Gastrocnemius medialis (tissue), 4 donors: Measurements from ENCODE around the gene PDCD2L. TPM values are rescaled to one million over a fixed set of nuclear protein-coding genes. Genes with fewer than 3 reads are reported as not detected.
"Not testable (repeated sequence)": the region's sequence is repeated elsewhere in the genome, so short reads cannot be mapped to it uniquely, and the experiment has no call there.

Experiments
- ATAC-seq, 2 donors: fragments of 150-250 bp; one replicate each; pipeline ENCODE4 v1.9.1; 2016
- DNase-seq, 2 donors: peaks; one replicate each; pipeline ENCODE4 v3.0.0-alpha.2; 2019
- H3K27ac ChIP-seq, 4 donors: fragments of 200-600 bp; sonication (generic); 1 replicate in 1 of 4; 2 replicates in 3 of 4; pipeline ENCODE4 v1.5.1; 2016 to 2018; ENCODE audit warnings: mild to moderate bottlenecking in 2 of 4, moderate library complexity in 1 of 4
- H3K27me3 ChIP-seq, 3 donors: fragments of 200-600 bp; sonication (generic) in 2 of 3; 1 replicate in 1 of 3; 2 replicates in 2 of 3; pipeline versions ENCODE4 v1.5.1 to v1.6.0; 2016 to 2019; ENCODE audit warnings: mild to moderate bottlenecking in 1 of 3, moderate library complexity in 1 of 3
- H3K36me3 ChIP-seq, 2 donors: fragments of 200-600 bp; sonication (generic) in 1 of 2; one replicate each; pipeline ENCODE4 v1.5.1; 2017 to 2018
- H3K4me1 ChIP-seq, 2 donors: fragments of 200-600 bp; sonication (generic) in 1 of 2; one replicate each; pipeline ENCODE4 v1.5.1; 2016 to 2017; ENCODE audit warnings: mild to moderate bottlenecking in 2 of 2
- H3K4me3 ChIP-seq, 4 donors: fragments of 200-600 bp; sonication (generic) in 3 of 4; 1 replicate in 1 of 4; 2 replicates in 3 of 4; pipeline ENCODE4 v1.5.1; 2016 to 2019; ENCODE audit warnings: mild to moderate bottlenecking in 2 of 4
- H3K9me3 ChIP-seq, 3 donors: fragments of 200-600 bp; sonication (generic) in 2 of 3; 1 replicate in 1 of 3; 2 replicates in 2 of 3; pipeline ENCODE4 v1.5.1; 2016 to 2019
- CTCF ChIP-seq, 5 experiments: fragments of 450-650 bp in 3 of 5; fragments of 200-600 bp in 2 of 5; sonication (generic) in 2 of 5; IDR thresholded peaks in 4 of 5; conservative IDR thresholded peaks in 1 of 5; 1 replicate in 4 of 5; 2 replicates in 1 of 5; pipeline ENCODE4 v1.5.1; 2016 to 2019; ENCODE audit warnings: antibody characterized with exemption in 5 of 5, mild to moderate bottlenecking in 3 of 5, moderate library complexity in 3 of 5
- POLR2A ChIP-seq, 2 donors: fragments of 450-650 bp; IDR thresholded peaks; one replicate each; pipeline ENCODE4 v1.6.1; 2017; ENCODE audit warnings: antibody characterized with exemption in 2 of 2, mild to moderate bottlenecking in 2 of 2, moderate library complexity in 2 of 2
- in situ Hi-C, 4 donors: fragments of 200-750 bp; cut with MboI; loops; one replicate each; pipeline versions ENCODE4 v1.15.0 to v1.8.0; 2017; ENCODE audit warnings: low sequenced_read_pairs in 4 of 4
- intact Hi-C: fragments of 100-400 bp; cut with DNase I; formaldehyde crosslinking; loops from one replicate; pipeline ENCODE4 v1.15.1; 2023; ENCODE audit warnings: low total_unique reads
- total RNA-seq, 4 donors: library from RNA; depleted of rRNA; stranded (reverse); fragments of >200 nt; gene quantifications; one replicate each; pipeline versions ENCODE4 v1.1.0 to v1.2.3, GENCODE V29; 2016

The PDCD2L gene
- total RNA-seq, 4 donors from 2014 or later = 18.1 to 49.8 (median 25.1) TPM

GRCh38 chr19:34461375-34462100 lies 57.3 kb downstream of the PDCD2L start:
- no peaks in the 10 kb centered on the region for H3K27me3 ChIP-seq
- in situ Hi-C loops (no loop called here), intact Hi-C loops (loop anchor here (1.0 kb wide), 1 partner anchor 32 kb away; no protein-coding TSS in a partner anchor)
- ATAC-seq = peak; percentile 80 to 93
- DNase-seq = peak; percentile 20 to 36
- peak overlapping the region in 1 of 4 donors; percentile 12 for H3K4me3 ChIP-seq
- H3K36me3 ChIP-seq = peaks cover 3 to 69% of the 10 kb centered on the region in 2 donors
- no peaks in the 10 kb centered on the region for H3K9me3 ChIP-seq
- TF ChIP-seq POLR2A (IDR thresholded peaks at IDR 0.05) = no peak
- TF ChIP-seq CTCF (IDR thresholded peaks at IDR 0.05 in 4 of 5, conservative IDR thresholded peaks at IDR 0.05 in 1 of 5) = no peak
- H3K4me1 ChIP-seq = peaks cover 51 to 54% of the 10 kb centered on the region in 2 donors
- peak overlapping the region; percentile 86 to 92 (median 89) for H3K27ac ChIP-seq

GRCh38 chr19:34464785-34465184 lies 60.6 kb downstream of the PDCD2L start:
- Histone ChIP-seq H3K27ac (peak overlapping the region in 2 of 4 donors; percentile 15 to 21), H3K36me3 (peaks cover 11 to 90% of the 10 kb centered on the region in 2 donors), H3K4me1 (peaks cover 31 to 34% of the 10 kb centered on the region in 2 donors)
- H3K9me3 ChIP-seq, in situ Hi-C loops, H3K4me3 ChIP-seq, ATAC-seq, DNase-seq, H3K27me3 ChIP-seq: not testable (repeated sequence)
- intact Hi-C loops = loop anchor here (5.0 kb wide), 1 partner anchor 38 kb away; no protein-coding TSS in a partner anchor

- intact Hi-C loops (loop anchor here (5.0 kb wide), 1 partner anchor 34 kb away; no protein-coding TSS in a partner anchor), in situ Hi-C loops (no loop called here)
- H3K9me3 ChIP-seq = no peaks in the 10 kb centered on the region
- peaks cover 0 to 6% of the 10 kb centered on the region in 2 donors for H3K4me1 ChIP-seq
- peaks cover 11 to 99% of the 10 kb centered on the region in 2 donors for H3K36me3 ChIP-seq
- TF ChIP-seq POLR2A (IDR thresholded peaks at IDR 0.05) (no peak), CTCF (IDR thresholded peaks at IDR 0.05 in 4 of 5, conservative IDR thresholded peaks at IDR 0.05 in 1 of 5) (no peak)
- no peak overlapping the region for H3K4me3 ChIP-seq
- no peak for DNase-seq
- H3K27ac ChIP-seq = peak overlapping the region in 2 of 4 donors; percentile 18 to 31
- H3K27me3 ChIP-seq = no peaks in the 10 kb centered on the region
- ATAC-seq = no peak
These were observed 64.2 kb downstream of the PDCD2L start for GRCh38 chr19:34468409-34468808.

- ATAC-seq, H3K27me3 ChIP-seq, H3K9me3 ChIP-seq, H3K4me1 ChIP-seq, H3K4me3 ChIP-seq, in situ Hi-C loops, DNase-seq: not testable (repeated sequence)
- H3K36me3 ChIP-seq = peaks cover 11 to 95% of the 10 kb centered on the region in 2 donors
- intact Hi-C loops = loop anchor here (5.0 kb wide), 1 partner anchor 33 kb away; no protein-coding TSS in a partner anchor
- peak overlapping the region in 1 of 4 donors; percentile 9 for H3K27ac ChIP-seq
These were observed 64.8 kb downstream of the PDCD2L start for GRCh38 chr19:34469026-34469425.

GRCh38 chr19:34471906-34472700 lies 67.9 kb downstream of the PDCD2L start:
- Histone ChIP-seq H3K27ac (peak overlapping the region; percentile 0 to 29 (median 23)), H3K27me3 (no peaks in the 10 kb centered on the region), H3K4me3 (no peak overlapping the region), H3K9me3 (no peaks in the 10 kb centered on the region), H3K4me1 (peaks cover 0 to 6% of the 10 kb centered on the region in 2 donors), H3K36me3 (peaks cover 4 to 65% of the 10 kb centered on the region in 2 donors)
- intact Hi-C loops (no loop called here), in situ Hi-C loops (no loop called here)
- DNase-seq = no peak
- ATAC-seq = peak; percentile 14 to 37
- TF ChIP-seq POLR2A (IDR thresholded peaks at IDR 0.05) = no peak
- TF ChIP-seq CTCF (IDR thresholded peaks at IDR 0.05 in 4 of 5, conservative IDR thresholded peaks at IDR 0.05 in 1 of 5) = no peak
